HG03280 (cell line): ENCODE data around the gene DCDC2C.

ENCODE experiments used
- ATAC-seq: cut with Tn5 transposase; IDR thresholded peaks from one replicate; pipeline ENCODE4 v1.9.1; 2021; ENCODE audit warnings: mild to moderate bottlenecking, moderate library complexity; ENCODE audit not compliant: unreplicated experiment

DCDC2C gene

DNA sequence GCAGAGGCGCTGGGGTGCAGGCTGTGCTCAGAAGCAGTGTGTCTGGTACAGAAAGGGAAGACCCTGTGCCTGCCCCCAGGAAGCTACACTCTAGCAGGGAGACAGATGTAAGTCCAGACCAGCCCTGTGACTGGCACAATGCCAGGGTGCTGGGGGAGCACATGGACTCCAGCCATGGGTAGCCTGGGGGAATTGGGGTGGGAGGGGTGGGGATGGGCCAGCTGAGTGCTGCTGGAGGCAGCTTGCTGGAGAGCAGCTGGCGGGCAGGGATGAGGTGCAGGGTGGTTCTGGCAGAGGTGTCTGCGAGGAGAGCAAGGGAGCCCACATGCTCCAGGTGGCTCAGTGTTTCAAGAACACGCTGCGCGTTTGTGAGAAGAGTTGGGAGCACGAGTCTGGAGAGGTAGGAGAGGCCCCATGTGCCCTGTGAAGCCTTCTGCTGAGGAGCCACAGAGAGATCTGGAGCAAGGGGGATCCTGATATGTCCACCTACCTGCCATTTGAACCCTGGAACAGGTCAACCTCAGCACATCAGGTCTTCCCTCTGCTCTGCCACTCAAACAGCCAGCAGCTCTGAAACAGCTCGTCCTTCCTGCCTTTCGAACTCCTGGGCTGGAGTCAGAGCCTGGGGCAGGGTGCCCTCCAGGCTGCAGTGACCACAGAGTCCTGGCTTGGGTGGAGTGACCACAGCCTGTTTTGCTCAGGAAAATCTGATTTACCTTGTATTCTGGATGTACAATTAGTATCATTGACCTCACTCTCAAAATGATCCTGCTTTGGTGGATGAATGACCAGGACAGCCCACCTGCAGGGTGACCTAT is 30.3 kb upstream of the DCDC2C start:
- ATAC-seq, result no peak

DNA sequence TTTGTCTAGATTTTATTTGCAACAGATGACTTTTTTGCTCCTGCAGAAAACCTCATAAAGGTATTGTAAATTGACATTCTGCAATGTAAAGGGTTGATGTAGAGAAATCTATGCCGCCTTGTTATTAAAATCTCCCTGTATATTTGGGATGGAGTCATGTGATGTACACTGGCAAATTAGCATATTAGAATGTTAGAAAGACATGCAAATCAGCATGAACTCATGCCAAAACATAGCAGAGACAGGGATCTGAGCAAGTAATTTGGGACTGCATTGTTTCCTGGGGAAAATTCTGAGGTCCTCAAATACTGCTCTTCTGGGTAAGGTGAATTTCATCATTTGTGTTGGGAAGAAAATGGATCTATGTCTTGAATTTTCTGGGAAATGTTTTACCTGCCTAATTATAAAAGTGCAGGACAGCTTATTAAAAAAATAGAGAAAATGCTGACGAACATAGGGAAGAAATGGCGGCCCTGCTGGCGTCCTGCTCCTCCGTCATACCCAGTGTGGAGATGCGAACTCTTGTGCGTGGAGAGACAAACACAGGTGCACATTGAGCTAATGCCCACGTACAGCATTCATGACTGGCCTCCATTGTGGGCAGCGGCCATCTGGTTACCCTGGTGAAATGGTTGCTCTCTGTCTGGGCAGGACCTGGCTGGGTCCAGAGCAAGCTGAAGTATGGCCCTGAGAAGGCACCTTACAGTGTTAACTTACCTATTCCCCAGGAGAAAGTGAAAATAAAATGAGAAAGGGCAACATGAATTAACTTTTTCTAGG is 29.1 kb upstream of the DCDC2C start:
- no peak for ATAC-seq

DNA sequence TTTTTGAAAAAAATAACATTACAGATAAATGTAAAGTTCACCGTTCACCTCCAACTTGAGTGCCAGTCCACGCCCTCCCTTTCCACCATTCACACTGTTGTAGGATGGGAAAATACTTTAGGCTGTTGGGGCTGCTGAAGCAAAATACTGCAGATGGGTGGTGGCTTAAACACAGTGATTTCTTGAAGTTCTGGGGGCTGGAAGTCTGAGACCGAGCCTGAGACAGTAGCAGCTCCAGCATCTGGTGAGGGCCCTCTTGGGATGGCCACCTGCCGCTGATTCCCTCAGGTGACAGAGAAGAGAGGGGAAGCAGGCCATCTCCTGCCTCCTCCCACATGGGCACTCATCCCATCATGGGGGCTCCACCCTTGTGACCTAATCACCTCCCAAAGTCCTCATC is 27.7 kb upstream of the DCDC2C start:
- no peak for ATAC-seq

DNA sequence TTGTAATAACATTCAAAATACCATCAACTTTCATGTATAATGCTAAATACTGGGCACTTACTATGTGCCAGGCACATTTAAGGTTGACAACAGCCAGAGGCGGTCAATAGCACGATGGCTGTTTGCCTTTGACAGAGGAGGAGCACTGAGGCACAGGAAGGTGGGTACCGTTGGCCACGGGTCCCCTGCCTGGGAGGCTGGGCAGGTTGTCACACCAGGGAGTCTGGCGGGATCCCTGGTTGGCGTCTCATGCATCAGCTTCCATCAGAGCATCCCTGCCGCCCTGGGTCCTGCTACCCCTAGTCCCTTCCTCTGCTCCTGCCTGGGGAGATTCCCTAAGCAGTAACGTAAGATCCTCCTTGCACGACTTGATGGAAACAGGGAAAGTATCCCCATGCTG is 25.9 kb upstream of the DCDC2C start:
- no peak for ATAC-seq

DNA sequence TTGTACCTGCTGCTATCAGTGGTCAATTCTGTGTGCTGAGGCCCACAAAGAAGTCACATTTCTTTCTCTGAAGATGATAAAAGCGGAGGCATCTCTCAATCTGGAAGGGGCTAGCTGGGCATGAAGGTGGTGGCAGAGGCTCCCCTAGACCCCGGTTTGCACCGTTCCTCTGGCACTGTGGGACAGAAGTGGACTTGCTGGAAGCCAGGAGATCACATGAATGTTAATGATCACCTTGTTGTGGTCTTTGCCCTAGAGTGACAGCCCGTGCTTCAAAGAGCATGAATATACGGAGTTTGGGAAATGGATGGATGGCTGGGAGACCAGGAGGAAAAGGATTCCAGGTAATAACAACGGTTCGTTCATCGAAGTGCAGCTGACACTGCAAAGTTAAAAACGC is 25.2 kb upstream of the DCDC2C start:
- ATAC-seq, result no peak

DNA sequence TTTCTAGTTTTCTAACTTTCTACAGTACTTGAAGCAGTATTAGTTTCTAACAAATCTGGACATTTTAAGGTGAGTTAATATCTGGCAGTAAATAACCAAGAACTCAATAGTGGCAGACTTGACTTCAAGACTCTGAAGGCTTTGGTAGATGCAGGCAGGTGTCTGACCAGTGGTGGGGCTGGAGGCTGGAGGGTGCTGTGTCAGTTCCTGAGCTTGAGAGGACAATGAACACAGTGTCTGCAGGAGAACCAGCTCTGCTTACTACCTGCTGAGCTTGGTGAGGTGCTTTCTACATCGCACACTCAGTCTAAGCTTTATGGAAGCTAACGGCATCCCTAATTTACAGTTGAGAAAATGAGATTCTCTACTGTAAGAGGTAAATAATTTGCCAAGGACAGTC is 24.2 kb upstream of the DCDC2C start:
- no peak for ATAC-seq

DNA sequence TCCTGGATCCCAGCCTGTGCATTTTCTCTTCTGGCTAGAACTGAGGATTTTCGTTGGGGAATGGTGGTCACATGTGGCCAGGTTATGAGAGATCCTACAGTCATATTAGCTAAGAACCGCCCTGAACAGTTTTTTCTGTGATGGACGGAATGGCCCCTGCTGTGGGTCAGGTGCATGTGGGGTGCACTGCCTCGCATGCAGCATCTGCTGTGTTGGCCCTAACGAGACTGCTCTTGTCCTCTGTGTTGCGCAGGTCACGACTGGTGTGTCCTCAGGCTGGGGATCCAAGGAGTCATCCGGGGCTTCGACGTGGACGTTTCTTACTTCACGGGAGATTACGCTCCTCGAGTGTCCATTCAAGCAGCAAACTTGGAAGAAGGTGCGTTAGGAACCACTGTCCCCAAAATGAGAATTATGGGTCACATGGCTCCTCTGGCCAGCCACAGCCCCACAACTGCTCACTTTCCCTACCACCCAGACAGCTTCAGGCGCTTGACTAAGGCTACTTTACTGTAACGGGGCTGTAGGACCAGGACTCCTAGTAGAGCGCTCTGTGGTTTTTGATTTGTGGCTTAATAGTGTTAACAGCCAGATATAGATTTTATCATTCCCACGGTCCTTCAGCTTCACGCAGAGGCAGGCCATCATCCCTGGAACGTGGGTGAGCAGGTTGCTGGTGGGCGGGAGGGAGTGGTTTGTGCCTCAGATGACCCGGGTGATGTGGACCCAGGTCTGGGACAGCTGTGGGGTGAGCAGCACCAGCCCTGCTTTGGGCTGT is 23.6 kb upstream of the DCDC2C start:
- ATAC-seq, result no peak

DNA sequence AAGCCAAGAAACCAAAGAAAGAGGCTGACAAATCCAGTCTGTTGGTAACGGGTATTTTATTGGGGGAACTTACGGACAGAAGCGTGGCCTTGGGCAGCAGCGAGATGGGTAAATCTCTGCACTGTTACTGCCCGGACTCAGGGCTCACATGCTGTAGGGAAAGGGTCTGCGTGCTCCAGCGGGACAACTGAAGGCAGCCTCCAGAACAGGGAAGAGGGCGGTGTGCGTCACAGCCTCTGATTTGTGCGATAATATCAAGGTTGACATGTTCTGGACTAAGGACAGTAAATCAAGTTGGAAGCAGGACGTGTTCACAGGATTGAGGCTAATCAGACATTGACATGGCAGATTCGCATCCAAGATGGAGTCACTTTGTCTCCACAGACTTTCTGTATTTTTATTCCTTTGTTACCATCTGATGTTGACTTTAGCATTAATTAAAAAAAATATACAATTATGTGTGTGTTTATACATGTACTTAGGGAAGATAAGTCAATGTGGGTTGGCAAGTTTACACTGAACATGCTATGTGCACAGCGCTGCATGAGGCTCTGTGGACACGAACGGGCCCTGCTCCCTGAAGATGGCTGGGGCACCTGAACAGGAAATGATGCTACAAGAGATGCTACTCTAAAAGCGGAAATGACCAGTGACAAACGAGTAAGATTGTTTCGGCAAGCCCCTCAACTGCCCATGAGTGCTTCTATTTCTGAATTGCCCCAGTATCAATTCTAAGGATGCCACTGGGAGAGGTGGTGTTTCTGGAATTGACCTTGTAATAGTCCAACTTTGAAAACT is 22.6 kb upstream of the DCDC2C start:
- no peak for ATAC-seq

DNA sequence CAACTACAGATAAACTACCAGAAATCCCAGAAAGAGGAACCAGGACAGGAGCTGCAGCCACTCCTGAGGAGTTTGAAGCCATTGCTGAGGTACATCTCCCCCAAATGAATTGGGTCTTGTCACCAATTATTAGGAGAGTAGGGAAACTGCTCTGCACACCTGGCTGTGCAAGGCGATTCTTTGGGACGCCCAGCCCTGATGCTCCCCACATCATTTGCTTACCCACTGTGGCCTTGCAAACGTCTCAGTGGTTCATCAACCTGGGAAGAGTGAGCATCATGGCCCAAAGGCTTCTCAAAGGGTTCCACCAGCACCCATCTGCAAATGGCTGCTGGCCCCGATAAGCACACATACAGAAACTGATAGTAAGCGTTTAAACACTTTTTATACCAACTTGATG is 21.8 kb upstream of the DCDC2C start:
- ATAC-seq, result no peak

DNA sequence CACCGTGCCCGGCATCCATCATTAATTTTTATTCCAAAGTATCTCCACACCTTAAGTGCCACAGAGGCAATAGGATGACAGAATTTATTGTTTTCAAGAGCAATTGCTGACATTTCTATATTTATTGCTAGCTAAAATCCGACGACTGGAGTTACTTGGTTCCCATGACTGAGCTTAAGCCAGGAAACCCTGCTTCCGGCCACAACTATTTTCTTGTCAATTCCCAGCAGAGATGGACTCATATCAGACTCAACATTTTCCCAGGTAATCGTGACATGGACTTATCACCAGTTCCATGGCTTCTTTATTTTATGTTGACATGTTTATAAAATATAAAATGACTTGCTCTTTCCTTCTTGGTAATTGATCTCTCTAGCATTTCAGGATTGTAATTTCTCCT is 20.6 kb upstream of the DCDC2C start:
- no peak for ATAC-seq

DNA sequence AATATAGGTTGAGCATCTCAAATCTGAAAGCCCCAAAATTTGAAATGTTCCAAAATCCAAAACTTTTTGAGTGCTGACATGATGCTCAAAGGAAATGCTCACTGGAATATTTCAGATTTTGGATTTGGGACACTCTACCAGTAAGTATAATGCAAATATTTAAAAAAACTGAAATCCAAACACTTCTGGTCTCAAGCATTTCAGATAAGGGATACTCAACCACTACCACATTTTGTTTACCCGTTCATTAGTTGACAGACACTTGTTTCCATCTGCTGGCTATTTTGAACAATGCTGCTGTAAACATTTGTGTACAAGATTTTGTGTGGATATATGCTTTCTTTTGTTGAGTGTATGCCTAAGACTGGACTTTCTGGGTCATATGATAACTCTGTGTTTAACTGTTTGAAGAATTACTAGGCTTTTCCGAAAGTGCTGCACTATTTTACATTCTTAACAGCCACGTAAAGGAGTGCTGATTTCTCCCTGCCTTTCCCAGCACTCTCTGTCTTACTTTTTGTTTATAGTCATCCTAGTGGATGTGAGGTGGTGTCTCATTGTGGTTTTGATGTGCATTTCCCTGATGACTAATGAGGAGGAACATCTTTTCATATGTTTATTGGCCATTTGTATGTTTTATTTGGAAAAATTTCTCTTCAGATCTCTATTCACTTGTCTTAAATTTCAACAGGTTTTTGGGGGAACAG is 19.5 kb upstream of the DCDC2C start:
- no peak for ATAC-seq

DNA sequence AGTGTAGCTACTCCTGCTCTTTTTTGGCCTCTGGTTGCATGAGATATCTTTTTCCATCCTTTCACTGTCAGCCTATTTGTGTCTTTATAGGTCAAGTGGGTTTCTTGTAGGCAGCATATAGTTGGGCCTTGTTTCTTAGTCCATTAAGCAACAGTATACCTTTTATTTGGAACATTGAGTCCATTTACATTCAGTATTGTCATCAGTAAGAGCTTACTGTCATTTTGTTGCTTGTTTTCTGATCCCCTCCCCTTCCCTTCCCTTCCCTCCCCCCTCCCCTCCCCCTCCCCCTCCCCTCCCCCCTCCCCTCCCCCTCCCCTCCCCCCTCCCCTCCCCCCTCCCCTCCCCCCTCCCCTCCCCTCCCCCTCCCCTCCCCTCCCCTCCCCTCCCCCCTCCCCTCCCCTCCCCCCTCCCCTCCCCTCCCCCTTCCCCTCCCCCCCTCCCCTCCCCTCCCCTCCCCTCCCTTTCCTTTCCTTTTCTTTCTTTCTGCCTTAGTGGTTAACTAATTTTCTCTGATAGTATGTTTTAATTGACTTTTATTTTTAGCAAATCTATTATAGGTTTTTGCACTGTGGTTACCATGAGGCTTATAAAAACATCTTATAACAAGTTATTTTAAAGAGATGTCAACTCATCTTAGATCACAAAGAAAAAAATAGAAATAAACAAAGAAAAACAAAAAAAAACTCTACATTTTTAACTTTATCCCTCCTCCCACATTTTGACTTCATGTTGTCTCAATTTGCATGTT is 13.2 kb upstream of the DCDC2C start:
- ATAC-seq, result no peak

DNA sequence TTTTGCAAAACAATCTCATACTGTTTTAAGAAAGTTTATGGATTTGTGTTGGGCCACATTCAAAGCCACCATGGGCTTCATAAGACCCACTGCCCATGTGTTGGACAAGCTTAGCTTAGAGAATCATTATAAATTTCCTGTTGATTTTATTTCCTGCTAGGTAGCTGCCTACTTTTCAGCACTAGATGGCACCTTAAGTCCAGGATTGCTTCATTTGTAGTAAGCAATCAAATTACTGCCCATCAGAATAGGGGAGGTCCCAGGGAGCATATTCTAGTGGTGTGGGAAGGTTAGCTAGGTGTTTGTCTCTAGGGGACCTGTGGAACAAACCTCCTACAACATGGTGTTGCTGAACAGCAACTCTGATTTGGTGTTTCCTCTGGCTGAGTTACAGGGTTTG is 11.0 kb upstream of the DCDC2C start:
- no peak for ATAC-seq

DNA sequence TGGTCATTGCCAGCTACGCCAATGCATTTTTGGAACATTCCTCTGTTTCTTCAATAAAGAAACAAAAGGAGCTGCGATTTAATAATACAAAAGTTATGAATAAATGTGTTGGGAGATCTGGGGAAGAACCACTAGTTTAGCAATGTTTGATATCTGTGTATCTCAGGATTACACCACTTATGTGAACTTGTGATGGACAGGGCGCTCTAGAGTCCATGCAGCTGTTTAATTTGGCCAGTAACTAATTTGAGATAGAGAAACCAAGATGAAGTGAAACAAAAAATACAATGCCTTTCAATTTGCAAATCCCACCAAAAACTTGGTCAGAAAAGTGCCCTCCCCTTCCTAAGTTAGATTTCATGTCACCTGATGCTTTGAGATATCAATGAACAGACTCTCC is 6.8 kb upstream of the DCDC2C start:
- ATAC-seq, result no peak

DNA sequence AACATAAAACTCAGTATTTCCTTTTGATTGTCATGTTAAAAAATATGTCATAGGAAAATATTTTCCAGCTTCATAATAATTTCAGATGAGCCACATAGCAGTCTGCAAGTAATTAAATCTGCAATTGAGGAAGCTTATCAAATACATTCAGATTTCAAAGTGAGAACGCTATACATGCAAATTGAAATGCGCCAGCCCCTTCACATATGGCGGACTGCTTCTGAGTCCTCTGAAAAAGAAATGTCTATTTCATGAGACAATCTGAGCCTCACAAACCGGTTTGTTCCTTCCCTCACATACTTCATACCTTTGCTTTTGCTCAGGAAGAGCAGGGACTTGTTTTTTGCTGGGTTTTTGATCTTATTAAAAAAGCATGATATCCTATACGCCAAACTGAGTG is 2.3 kb upstream of the DCDC2C start:
- no peak for ATAC-seq

DNA sequence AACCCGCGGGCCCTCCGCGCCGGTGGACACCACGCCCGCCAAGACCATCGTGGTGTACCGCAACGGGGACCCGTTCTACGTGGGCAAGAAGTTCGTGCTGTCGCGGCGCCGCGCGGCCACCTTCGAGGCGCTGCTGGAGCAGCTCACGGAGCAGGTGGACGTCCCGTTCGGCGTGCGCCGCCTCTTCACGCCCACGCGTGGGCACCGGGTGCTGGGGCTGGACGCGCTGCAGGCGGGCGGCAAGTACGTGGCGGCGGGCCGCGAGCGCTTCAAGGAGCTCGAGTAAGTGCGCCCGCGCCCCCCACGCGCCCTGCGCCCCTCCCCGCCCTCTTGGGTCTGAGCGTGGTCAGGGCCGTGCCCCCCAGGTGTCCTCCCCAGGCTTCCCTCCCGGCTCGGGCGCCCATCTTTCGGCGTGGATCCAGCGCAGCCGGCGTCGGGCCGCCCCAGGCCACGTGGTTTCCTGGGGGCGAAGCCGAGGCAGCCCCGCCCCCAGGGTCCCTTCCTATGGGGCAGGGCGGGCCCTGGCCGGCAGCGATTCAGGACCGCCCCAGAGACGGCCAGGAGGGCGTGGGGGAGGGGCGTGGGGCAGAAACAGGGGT is 481 bp downstream of the DCDC2C start:
- ATAC-seq, result no peak

DNA sequence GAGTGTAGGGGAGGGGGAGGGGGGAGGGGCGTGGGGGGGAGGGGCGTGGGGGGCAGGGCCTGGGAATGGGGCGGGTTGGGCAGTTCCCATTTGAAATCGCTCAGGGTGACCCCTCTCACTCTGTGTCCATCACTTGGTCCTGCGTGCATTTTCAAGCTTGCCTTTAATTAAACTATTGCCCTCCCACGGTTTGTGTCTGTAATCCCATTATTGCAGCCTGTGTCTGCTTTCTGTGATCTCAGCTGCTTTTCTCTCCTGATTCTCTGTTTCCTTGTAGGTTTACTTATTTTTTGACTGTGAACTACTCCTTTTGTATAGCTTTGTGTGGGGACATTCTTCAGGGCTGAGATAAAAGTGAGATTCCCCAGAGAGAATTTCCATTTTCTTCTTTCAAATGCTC is 1.3 kb downstream of the DCDC2C start:
- ATAC-seq, result no peak

DNA sequence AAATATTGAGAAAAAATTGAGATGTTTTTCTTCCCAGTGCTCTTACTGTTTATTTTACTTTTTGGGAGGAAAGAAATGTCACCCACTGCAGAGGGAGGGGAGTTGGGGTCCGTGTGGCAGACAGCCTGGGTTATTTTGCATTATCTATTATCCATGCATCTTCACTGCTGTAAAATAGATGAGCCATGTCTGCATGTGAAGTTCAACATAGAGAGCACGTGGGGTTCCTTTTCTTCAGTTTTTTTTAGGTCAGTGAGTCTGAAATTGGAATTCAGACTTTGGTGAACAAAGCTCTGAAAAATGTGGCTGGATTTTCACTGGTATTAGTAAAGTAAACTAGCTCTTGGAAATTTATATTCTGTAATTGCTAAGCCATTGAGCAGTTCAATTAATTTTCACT is 2.4 kb downstream of the DCDC2C start:
- no peak for ATAC-seq

DNA sequence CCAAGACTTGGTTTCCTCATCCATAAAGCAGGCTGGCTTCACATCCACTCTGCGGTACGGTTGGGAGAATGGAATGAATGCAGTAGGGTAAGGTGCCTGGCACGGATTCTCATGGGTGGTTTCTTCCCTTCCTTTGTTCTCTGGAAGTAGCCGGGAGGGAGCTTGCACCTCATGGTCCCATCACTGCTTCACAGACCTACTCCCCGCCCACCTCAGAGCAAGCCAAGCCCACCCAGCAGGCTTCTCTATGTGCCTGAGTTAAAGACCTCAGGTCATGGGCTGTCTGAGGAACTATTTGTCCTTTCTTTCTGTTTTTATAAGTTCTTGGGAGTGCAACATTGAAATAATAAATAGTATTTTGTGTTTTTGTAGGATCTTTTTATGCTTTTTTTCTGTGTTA is 3.5 kb downstream of the DCDC2C start:
- no peak for ATAC-seq
